Measurements from ENCODE around the gene KLHL36.
A peak's percentile ranks its signal among the peaks of the same experiment; 100 is the strongest.
"Not testable (repeated sequence)": the region's sequence is repeated elsewhere in the genome, so short reads cannot be mapped to it uniquely, and the experiment has no call there.

The KLHL36 gene

GRCh38 chr16:84617041-84617790, 31.1 kb upstream of the KLHL36 start:
- no peak for DNase-seq

GRCh38 chr16:84617791-84618580, 30.3 kb upstream of the KLHL36 start, which contains the start of gene COTL1:
Gene COTL1 (minus strand): TSS chr16:84618078. CDS start chr16:84617914, 164 bp downstream.
- peak; percentile 97 for DNase-seq

GRCh38 chr16:84618581-84619460, 29.5 kb upstream of the KLHL36 start:
- peak; percentile 69 for DNase-seq

GRCh38 chr16:84620913-84621312, 27.4 kb upstream of the KLHL36 start:
- DNase-seq, result not testable (repeated sequence)

- DNase-seq, result no peak
Measured at GRCh38 chr16:84625556-84625955, 22.8 kb upstream of the KLHL36 start.

- no peak for DNase-seq
Measured at GRCh38 chr16:84628226-84628731, 20.0 kb upstream of the KLHL36 start.

- DNase-seq, result no peak
Measured at GRCh38 chr16:84629580-84629979, 18.7 kb upstream of the KLHL36 start.

GRCh38 chr16:84630009-84630408, 18.3 kb upstream of the KLHL36 start:
- DNase-seq, result no peak

GRCh38 chr16:84630446-84631152, 17.7 kb upstream of the KLHL36 start:
- DNase-seq, result no peak

- DNase-seq, result no peak
Measured at GRCh38 chr16:84631153-84631466, 17.2 kb upstream of the KLHL36 start.

- no peak for DNase-seq
Measured at GRCh38 chr16:84631886-84632285, 16.4 kb upstream of the KLHL36 start.

GRCh38 chr16:84632862-84633261, 15.4 kb upstream of the KLHL36 start:
- DNase-seq, result not testable (repeated sequence)

GRCh38 chr16:84633622-84634021, 14.7 kb upstream of the KLHL36 start:
- DNase-seq, result no peak

- DNase-seq, result no peak
Measured at GRCh38 chr16:84635702-84636101, 12.6 kb upstream of the KLHL36 start.

GRCh38 chr16:84637709-84638108, 10.6 kb upstream of the KLHL36 start:
- no peak for DNase-seq

- DNase-seq, result no peak
Measured at GRCh38 chr16:84638231-84638806, 10.0 kb upstream of the KLHL36 start.

GRCh38 chr16:84640145-84640544, 8.2 kb upstream of the KLHL36 start:
- no peak for DNase-seq

GRCh38 chr16:84641643-84642358, 6.5 kb upstream of the KLHL36 start:
- DNase-seq, result no peak

GRCh38 chr16:84643180-84643583, 5.1 kb upstream of the KLHL36 start:
- DNase-seq, result no peak

- DNase-seq, result no peak
Measured at GRCh38 chr16:84643674-84644073, 4.6 kb upstream of the KLHL36 start.

All from NCI-H510A (cell line).